NCI-H2029 (cell line): ENCODE results near the gene MEMO1.
"Not testable (repeated sequence)": the region's sequence is repeated elsewhere in the genome, so short reads cannot be mapped to it uniquely, and the experiment has no call there.

Experiments used
- DNase-seq: peaks from one replicate; lab custom pipeline; 2025; lab: John Stamatoyannopoulos, UW

MEMO1 gene

DNA sequence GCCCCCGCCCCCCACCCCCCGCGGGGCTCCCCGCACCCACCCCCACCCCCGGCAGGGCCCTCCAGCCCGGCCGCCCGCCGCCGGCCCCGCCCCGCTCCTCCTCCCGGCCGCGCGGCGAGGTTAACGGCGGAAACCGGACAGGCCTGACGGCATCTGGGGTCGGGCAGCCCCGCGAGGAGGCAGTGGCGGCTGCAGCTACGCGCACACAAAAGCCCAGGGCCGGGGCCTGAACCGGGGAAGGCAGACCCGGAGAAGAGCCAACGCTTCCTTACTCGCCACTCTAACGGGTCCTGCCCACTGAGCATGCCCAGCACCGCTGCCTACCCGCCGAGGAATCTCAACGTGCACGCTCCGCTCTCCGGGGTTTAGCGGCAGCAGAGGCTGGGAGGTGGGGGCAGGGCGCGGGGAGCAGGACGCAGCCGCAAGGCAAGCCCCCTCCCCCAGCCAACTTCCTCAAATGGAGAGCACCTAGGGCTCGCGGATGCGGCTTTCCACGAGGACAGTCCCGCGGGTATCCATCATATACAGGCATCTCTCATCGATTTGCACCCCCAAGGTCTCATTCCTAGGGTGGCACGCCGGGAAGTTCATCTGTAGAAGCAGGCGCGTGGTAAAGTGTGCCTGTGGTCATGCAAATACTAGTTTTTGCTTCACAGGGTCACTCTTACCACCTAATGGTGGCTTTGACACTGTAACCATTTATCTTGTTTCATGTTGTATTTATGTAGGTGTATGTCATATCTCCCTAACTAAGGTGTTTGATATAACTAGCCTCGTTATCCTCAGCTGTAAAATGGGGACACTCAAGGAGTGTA is at the start of gene MEMO1:
Gene MEMO1, minus strand, starts transcription at position 339 of the 815 bp plus-strand sequence. CDS start 761 bp downstream, outside the sequence.
- DNase-seq = peak; percentile 89

DNA sequence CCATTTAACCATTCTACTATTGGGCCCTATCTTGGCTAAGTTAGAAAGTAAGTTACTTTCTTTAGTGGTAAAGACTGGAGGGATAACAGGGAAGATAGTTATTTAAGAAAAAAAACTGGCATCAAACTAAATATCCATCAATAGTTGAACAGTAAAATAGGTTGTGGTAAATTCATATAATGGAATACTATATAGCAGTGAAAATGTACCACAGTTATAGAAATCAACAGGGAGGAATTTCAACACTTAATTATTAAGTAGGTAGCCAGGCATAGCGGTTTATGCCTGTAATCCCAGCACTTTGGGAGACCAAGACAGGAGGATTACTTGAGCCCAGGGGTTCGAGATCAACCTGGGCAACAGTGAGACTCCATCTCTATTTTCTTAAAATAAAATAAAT is 49.5 kb upstream of the MEMO1 start:
- no peak for DNase-seq

DNA sequence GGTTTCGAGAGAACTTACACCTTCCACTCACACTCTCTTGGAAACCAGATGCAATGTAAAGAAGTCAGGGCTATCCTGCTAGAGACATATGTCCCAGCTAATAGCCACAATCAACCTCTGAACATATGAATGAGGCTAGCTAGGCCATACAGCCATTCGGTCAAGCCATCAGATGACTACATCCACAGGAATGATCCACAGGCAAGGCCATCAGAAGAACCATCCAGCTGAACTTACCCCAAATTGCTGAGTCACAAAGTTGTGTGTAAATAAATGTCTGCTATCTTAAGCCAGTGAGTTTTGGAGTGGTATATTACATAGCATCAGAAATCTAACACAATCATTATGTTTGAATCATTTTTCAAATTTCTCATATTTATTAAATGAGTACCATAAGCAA is 47.3 kb upstream of the MEMO1 start:
- DNase-seq = no peak

DNA sequence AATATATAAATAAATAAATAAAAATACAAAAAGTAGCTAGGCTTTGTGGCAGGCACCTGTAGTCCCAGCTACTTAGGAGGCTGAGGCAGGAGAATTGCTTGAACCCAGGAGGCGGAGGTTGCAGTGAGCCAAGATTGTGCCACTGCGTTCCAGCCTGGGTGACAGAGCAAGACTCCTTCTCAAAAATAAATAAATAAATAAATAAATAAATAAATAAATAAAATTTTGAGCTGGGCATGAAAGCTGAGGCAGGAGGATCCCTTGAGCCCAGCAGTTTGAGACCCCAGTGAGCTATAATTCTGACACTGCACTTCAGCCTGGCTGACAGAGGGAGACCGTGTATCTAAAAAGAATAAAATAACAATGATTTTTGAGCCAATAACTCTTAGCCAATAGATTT is 43.8 kb upstream of the MEMO1 start:
- DNase-seq = not testable (repeated sequence)

DNA sequence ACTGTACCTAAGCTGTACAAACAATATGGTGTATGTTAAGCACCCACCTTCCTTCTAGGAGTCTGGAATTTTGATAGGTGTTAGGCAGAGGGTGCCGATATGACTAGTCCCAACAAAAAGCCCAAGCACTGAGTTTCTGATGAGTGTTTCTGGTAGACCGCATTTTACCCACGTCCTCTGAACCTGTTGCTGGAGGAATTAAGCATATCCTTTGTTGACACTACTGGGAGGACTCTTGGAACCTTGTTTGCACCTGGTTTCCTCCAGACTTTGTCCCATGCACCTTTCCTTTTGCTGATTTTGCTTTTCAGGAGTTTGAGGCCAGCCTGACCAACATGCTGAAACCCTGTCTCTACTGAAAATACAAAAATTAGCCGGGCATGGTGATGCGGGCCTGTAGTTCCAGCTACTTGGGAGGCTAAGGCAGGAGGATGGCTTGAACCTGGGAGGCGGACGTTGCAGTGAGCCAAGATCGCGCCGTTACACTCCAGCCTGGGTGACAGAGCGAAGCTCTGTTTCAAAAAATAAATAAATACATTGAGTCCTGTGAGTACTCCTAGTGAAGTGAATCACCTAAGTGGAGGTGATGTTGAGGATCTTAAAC is 41.1 kb upstream of the MEMO1 start:
- DNase-seq = no peak

DNA sequence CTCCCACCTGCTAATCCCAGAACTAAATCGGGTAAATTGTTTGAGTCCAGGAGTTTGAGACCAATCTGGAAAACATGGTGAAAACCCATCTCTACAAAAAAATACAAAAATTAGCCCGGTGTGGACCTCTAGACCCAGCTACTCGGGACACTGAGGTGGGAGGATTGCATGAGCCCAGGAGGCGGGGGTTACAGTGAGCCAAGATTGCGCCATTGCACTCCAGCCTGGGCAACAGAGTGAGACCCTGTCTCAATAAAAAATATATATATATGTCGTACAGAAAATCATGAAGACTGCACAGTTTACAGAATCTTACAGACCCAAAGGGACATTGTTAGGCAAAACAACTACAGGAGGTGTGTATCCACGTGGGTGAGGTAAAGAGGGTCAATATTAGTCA is 32.8 kb upstream of the MEMO1 start:
- no peak for DNase-seq

DNA sequence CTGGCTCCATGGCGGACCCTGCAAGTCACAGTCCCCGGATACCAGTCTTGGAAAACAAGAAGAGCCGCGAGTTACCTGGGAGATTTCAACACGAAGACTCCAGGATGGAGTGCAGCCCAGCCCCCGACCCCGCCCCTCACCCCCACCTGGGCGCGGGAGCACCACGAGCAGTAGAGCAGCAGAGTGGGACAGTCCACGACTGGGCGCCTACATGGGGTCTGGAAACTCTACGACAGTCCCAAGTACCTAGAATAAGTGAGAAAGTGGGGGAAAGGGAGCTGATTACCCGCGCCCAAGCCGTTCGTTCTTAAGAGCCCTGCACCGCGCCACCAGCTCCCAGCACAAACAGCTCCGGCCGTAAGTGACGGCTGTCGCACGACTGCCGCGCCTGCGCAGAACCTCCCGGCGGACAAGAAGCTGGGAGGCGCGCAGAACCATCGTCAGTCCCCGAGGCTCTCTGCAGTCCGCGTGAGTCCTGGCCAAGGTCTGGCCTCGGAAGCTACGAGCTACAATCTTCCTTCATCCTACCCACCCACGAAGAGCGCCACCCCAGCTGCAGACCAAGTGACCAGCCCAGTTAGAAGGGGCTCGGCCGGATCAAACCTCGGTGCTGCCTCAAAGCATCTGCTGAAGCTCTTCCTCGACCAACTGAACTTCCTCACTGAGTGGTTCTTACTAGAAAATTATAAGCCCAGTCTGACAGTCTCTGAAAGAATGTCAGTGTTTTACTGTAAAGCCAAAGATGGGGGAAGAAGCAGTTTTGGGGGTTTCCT is 28.8 kb upstream of the MEMO1 start, which contains the start of gene DPY30:
Gene DPY30, minus strand, starts transcription at position 359 of the 773 bp plus-strand sequence. Its CDS starts 349 bp downstream, at position 10.
- peak; percentile 84 for DNase-seq

DNA sequence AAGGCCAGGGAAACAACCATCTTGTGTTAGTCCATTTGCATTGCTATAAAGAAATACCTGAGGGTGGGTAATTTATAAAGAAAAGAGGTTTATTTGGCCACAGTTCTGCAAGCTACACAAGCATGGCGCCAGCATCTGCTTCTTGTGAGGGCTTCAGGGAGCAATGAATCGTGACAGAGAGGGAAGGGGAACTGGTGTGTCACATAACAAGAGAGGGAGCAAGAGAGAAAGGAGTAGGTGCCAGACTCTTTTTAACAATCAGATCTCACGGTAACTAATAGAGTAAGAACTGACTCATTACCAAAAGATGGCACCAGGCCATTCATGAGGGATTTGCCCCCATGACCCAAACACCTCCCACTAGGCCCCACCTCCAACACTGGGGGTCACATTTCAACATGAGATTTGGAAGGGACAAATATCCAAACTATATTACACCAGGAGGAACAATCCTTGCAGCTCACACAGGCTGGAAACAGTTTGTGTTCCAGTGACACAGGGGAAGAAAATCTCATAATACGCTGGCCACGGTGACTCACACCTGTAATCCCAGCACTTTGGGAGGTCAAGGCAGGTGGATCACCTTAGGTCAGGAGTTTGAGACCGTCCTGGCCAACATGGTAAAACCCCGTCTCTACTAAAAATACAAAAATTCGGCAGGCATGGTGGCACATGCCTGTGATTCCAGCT is 23.5 kb upstream of the MEMO1 start:
- DNase-seq = not testable (repeated sequence)

DNA sequence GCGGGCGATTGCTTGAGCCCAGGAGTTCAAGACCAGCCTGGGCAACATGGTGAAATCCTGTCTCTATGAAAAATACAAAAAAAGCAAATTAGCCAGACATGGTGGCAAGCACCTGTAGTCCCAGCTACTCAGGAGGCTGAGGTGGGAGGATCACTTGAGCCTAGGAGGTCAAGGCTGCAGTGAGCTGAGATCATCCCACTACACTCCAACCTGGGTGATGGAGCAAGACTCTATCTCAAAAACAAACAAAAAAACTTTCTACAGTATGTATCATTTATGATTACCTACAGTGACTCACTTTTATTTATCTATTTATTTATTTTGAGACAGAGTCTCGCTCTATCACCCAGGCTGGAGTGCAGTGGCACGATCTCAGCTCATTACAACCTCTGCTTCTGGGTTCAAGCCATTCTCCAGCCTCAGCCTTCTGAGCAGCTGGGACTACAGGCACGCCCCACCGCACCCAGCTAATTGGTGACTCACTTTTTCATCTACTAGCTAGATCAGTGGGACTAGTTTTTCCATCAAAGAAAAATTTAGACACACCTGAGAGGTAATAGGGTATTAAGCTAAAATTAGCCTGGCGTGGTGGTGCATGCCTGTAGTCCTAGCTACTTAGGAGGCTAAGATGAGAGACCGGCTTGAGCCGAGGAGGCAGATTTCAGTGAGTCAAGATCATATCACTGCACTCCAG is 8.1 kb upstream of the MEMO1 start:
- not testable (repeated sequence) for DNase-seq

DNA sequence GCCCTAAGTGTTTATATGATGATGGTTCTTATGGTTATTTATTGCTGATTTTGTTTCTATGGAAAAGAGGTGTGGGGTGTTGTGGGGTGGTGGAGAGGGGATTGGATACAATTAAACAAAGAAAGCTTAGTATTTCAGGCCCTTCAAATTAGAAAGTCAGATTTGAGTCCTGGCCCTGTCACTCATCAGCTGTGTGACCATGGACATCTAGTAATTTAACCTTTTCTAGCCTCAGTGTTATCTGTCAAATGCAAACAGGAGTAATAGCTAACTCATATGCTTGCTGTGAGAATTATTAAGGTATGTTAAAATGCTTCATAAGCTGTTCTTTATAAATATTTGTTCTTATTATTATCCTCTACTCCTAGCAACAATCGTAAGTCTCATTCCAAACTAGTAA is 2.1 kb upstream of the MEMO1 start:
- no peak for DNase-seq

DNA sequence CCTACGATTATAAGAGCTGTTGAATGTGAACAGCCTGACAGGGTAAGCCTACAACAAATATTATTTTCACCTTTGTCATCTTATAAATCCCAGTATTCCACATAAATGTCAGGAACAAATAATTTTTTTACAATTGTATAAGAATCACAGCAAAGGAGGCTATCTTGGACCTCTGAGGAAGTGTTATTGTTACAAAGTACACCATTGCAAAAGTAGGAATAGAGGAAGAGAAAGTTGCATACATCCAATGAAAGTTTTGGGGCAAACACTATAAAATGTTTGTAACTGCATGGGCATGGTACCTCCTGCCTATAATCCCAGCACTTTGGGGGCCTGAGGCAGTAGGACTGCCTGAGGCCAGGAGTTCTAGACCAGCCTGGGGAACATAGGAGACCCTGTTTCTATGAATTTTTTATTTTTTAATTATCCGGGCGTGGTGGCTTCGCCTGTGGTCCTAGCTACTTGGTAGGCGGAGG is 715 bp upstream of the MEMO1 start:
- DNase-seq = no peak

DNA sequence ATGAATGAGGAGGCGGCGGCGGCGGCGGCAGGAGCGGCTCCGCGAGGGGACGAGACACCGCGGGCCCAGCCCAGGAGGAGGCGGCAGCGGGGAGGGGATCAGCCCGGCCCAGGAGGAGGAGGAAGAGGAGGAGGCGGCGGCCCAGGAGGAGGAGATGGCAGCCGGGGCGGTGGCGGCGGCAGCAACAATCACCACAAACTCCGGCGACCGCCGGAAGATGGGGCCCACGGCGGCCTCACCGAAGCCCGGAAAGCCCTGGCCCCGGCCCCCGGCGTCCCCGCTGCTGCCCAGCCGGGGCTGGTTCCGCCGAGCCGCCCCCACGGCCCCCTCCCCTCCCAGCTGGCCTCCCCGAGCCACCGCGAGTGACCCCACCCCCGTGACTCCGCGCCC is 533 bp downstream of the MEMO1 start:
- not testable (repeated sequence) for DNase-seq

DNA sequence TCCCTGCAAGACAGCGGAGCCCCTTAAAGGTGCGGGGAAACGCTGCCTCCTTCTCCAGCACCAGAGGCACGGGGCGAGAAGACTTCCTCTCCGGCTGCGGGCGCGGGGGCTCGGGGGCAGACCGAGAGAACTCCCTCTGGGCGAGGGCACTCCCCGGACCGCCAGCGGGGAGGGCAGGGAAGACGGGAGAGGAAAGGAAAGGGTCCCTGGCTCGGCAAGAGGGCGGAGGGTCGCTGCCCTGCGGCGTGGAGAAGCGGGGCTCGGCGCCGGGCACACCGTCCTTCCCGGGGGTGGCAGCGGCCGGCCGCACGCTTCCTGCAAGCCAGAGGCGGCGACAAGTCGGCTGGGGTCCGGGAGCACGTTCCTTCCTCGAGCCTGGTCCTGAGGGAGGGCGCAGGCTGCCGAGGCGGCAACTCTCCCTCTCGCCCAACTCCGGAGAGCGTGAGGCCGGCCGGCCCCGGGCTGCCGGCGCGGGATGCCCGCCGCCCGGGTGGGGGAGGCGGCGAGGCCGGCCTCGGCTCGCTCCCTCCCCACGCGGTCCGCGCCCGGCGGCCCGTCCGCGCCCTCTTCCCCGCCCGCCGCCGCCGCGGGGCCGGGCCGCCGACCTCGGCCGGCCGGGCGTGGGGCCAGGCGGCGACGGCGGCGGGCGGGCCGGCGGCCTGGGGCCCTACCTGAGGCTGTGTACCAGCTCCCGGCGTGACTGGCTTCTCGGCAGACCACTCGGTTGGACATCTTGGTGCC is 1.1 kb downstream of the MEMO1 start:
- DNase-seq = peak; percentile 5

DNA sequence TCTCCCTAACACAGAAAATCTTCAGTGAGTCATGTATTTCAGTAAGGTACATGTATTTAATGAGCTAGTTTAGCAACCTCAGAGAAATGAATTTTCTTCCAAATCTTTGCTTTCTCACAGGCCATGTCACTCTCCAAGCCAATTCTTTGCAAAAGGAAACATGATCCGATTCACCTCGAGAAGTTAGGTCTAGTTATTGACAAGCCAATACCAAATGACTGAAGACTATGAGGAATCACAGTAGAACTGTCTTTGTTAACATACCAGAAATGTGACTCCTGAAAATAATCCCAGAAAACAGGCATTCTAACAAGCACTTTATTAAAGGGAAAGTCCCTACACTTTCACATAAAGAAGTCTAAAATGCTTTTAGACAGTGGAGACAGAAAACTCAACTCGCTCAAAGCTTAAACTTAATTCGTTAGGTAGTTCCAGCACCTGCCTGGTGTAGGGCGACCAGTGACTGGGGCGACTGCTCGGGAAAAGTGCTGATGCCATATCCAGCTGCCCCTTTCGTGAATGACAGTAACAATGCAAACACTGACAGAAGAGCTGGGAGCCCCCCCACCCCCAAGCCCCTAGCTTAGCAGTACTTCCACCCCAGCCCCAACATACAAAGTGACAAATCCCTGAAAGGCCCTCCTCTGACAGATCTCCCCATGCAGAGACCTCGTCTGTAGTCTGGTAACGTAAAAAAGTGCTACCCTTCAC is 1.8 kb downstream of the MEMO1 start:
- DNase-seq = no peak

DNA sequence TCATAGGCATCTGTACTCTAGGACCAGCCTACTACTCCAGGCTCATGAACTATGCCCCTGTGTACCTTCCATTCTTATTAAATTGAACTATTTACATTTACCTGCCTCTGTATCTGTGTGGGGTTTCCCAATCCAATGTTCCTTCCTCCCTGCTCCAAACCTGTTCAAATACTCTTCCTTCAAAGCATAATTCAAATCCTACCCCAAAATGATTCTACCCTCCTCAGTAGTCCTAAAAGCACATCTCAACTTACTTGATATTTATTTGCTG is 3.8 kb downstream of the MEMO1 start:
- no peak for DNase-seq

DNA sequence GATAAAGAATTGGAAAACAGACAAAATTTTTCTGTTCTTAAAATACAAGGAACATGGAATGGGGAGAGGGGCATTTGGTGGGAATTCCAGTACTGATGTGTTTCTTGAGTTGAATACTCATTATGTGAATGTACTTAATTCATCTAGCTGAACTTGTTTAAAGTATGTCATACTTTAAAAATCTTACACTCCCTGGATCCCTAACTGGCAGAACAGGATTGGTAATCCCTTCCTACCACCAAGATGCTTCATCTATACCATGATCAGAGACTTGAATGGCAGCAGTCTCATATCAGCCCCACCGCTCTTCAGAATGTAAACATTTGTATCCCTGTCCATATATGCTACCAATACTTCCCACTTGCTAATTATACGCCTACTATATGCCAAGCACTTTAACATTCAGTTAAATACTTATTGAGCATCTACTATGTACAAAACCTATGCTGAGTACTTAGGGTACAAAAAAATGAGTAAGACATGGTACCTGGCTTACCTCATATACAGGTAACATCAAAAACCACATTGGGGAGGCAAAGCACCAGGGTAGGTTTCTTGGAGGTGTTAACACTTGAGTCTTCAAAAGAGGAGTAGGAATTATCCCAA is 5.3 kb downstream of the MEMO1 start:
- DNase-seq = no peak

DNA sequence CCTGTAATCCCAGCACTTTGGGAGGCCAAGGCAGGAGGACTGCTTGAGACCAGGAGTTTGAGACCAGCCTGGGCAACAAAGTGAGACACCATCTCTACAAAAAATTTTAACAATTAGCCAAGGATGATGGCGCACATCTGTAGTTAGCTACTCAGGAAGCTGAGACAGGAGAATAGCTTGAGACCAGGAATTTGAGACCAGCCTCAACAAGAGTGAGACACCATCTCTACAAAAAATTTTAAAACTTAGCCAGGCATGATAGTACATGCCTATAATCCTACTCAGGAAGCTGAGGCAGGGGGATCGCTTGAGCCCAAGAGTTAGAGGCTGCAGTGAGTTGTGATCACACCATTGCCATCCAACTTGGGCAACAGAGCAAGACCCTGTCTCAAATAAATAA is 7.0 kb downstream of the MEMO1 start:
- no peak for DNase-seq

DNA sequence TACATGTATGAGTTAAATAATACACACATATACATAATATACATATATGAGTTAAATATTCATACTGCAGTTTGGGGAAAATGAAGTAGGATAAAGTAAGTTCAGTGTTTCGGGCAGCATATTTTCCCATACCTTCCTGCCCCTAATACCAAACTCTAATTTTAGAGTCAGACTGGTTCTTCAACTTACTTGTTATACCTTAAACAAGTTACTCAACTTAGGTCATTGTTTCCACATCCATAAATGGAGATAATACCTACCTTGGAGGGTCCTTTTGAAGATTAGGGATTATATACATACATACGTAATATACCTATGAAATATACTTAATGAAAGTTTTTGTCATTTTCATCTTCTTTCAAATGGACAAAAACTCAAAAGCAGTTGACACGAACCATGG is 8.4 kb downstream of the MEMO1 start:
- DNase-seq = no peak

DNA sequence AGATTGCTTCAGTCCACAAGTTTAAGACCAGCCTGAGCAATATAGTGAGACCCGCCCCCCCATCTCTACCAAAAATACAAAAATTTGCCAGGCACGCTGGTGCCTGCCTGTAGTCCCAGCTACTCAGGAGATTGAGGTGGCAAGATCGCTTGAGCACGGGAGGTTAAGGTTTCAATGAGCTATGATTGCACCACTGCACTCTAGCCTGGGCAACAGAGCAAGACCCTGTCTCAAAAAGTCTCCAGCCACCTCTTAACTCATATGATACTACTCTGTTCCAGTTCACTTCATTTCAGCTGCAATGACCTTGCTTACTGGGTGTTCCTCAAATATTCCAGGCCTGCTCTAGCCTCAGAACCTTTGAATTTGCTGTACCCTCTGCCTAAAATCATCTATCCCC is 11.4 kb downstream of the MEMO1 start:
- DNase-seq = no peak
